NK-92 treated with Interleukin-12 subunit alpha and Interleukin-12 subunit beta, amount 100 ng/mL, for 24 hours (cell line): ENCODE measurements around the gene GALNTL6.
"Not testable (repeated sequence)": the region's sequence is repeated elsewhere in the genome, so short reads cannot be mapped to it uniquely, and the experiment has no call there.

ENCODE experiments used
- DNase-seq: peaks from one replicate; lab custom pipeline; 2025; lab: John Stamatoyannopoulos, UW

Gene GALNTL6

DNA sequence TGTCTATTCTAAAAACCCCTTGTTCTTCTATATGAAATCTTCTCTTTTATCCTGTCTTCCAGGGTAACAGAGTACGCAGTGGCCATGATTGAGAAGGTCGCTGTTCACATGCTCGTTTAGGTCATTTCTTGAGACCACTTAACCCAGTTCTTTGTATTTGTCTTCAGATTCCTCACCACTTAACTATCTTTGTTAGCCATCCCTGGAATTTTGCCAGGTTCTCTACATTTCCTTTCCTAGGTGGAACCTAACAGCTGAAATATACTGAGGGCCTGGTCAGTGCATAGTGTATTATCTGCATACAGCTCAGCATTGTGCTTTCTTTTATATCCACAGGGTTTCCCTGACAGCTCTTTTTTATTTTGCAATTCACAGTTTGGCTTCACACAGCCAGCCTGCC, 1206.5 kb downstream of the GALNTL6 start:
- DNase-seq = no peak

DNA sequence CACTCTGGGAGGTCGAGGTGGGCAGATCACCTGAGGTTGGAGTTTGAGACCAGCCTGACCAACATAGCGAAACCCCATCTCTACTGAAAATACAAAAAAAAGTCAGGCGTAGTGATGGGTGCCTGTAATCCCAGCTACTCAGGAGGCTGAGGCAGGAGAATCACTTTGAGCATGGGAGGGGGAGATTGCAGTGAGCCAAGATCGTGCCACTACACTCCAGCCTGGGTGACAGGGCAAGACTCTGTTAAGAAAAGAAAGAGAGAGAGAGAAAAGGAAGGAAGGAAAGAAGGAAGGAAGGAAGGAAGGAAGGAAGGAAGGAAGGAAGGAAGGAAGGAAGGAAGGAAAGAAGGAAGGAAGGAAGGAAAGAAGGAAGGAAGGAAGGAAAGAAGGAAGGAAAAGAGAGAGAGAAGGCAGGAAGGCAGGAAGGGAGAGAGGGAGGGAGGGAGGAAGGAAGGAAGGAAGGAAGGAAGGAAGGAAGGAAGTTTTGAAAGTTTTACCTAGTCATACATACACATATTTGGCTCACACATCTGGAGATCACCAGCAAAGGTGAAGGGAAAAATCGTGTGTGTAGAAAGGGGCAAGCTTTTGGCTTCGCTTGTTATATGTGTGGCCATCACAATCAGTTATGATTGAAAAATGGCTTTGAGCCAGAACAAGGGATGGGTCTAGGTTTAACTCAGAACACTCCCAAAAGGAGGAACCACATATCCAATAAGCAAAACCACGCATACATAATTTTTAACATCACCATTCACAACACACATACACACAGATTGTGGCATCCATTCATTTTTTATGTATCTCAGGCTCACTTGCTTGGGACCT, 1208.8 kb downstream of the GALNTL6 start:
- not testable (repeated sequence) for DNase-seq

- DNase-seq = no peak
Measured at GRCh38 chr4:173024203-173024602, 1211.0 kb downstream of the GALNTL6 start.

GRCh38 chr4:173025131-173025530, 1211.9 kb downstream of the GALNTL6 start:
- DNase-seq = no peak

GRCh38 chr4:173037242-173037641, 1224.0 kb downstream of the GALNTL6 start:
- DNase-seq = no peak

GRCh38 chr4:173038192-173038896, 1225.1 kb downstream of the GALNTL6 start:
- DNase-seq = no peak

- no peak for DNase-seq
Measured at GRCh38 chr4:173039617-173040577, 1226.7 kb downstream of the GALNTL6 start.

GRCh38 chr4:173041482-173041881, 1228.3 kb downstream of the GALNTL6 start:
- DNase-seq = no peak

DNA sequence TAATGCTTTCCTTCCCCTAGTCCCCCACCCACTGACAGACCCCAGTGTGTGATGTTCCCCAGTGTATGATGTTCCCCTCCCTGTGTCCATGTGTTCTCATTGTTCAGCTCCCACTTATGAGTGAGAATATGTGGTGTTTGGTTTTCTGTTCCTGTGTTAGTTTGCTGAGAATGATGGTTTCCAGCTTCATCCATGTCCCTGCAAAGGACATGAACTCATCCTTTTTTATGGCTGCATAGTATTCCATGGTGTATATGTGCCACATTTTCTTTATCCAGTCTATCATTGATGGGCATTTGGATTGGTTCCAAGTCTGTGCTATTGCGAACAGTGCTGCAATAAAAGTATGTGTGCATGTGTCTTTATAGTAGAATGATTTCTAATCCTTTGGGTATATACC, 1228.9 kb downstream of the GALNTL6 start:
- not testable (repeated sequence) for DNase-seq

GRCh38 chr4:173044340-173044739, 1231.1 kb downstream of the GALNTL6 start:
- DNase-seq = no peak

DNA sequence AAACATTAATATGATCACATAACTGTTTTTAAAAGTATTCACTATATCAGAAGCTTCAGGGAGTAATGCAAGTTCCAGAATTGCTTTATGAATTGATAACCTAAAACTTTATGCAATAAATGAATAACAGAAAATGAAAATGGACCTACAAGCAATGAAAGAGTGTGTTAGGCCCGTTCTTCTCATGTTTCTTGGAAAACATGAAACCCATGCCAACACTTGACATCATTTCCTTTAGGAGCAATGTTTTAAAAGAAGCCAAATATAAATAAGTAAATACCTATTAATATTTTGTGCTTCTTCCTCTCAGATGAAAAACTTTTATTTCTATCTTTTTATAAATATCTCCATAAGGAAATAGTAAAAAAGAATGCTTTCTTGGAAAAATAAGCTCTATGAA, 1232.4 kb downstream of the GALNTL6 start:
- DNase-seq = no peak

GRCh38 chr4:173046144-173046543, 1232.9 kb downstream of the GALNTL6 start:
- no peak for DNase-seq

GRCh38 chr4:173046818-173047217, 1233.6 kb downstream of the GALNTL6 start:
- no peak for DNase-seq

GRCh38 chr4:173051232-173051631, 1238.0 kb downstream of the GALNTL6 start:
- no peak for DNase-seq

DNA sequence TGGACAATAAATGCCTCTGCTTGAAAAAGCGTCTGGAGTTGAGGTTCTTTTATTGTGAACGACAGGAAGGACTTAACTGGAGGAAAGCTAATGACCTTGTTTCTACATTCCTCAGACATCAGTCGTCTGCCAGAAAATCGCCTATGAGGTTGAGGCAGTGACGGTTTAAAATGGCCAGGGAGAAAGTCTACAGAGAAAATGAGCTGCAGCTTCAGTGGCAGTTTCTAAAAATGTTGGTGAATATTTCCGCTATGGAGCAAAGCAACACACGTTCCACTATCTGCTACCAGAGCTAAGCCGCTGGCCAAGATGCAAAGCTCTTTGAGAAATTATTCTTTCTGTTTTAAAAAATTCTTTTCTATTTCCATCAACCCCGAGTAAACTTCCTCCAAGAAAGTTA, 1238.5 kb downstream of the GALNTL6 start:
- DNase-seq = no peak

GRCh38 chr4:173052439-173052838, 1239.2 kb downstream of the GALNTL6 start:
- no peak for DNase-seq

- DNase-seq = no peak
Measured at GRCh38 chr4:173056271-173056670, 1243.1 kb downstream of the GALNTL6 start.

- no peak for DNase-seq
Measured at GRCh38 chr4:173056710-173057109, 1243.5 kb downstream of the GALNTL6 start.

DNA sequence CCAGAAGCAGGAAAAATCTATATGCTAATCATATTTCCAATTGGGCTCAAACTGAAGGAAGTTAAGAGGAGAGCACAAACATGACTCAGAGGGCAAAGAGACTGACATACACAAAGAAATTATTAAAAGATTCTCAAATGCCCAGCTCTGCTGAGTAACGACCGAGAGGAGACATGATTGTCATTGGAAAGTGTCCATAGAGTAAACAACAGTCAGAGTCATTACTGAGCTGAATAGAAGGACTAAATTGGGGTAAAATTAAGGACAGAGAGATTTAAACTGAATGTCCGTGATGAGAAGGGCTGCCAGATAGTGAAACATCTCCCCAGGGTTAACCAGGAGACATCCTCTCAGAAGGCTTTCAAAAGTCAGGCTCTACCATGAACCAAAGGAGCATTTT, 1244.2 kb downstream of the GALNTL6 start:
- DNase-seq = no peak

DNA sequence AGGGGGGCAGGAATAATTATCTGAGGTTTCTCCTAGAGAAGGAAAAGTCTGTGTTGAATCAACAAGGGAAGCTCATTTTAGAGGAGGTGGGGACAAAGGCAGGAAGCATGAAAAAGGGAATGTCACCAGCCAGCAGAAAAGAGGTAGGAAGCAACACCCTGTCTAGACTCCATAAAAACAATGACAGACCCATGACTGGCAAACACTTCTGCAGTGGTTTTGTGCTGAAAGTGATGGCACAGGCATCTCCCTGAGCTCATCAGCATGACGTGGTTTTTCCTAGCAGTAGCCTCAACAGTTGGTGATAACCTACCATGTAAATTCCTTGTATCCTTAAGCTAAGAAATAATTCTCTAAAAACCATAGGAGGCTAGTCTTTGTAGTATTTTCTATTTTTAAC, 1244.7 kb downstream of the GALNTL6 start:
- no peak for DNase-seq

GRCh38 chr4:173061160-173061559, 1248.0 kb downstream of the GALNTL6 start:
- DNase-seq = no peak

- DNase-seq = no peak
Measured at GRCh38 chr4:173073939-173074500, 1260.8 kb downstream of the GALNTL6 start.
